Fibroblast of villous mesenchyme (primary cell): ENCODE data around the gene ZNF804B. TPM values are rescaled to one million over a fixed set of nuclear protein-coding genes. Genes with fewer than 3 reads are reported as not detected.

Source experiments
- DNase-seq: peaks from one replicate; pipeline ENCODE4 v3.0.0-alpha.2; 2010; ENCODE audit warnings: low read depth
- H3K4me3 ChIP-seq: 2 replicates; pipeline ENCODE4 v1.5.1; 2011; ENCODE audit warnings: low read depth, mild to moderate bottlenecking, low read length
- total RNA-seq: library from RNA; depleted of rRNA; stranded (reverse); fragments of >200 nt; gene quantifications from 2 replicates; pipeline ENCODE4 v1.2.3, GENCODE V29; 2012
- TF ChIP-seq, protein P1 (sequence below): IDR thresholded peaks from 2 replicates; pipeline ENCODE4 v1.5.1; 2012; ENCODE audit warnings: low read depth, mild to moderate bottlenecking, low read length; ENCODE audit not compliant: insufficient read depth

The ZNF804B gene
- total RNA-seq, 1 donor, result not detected

DNA sequence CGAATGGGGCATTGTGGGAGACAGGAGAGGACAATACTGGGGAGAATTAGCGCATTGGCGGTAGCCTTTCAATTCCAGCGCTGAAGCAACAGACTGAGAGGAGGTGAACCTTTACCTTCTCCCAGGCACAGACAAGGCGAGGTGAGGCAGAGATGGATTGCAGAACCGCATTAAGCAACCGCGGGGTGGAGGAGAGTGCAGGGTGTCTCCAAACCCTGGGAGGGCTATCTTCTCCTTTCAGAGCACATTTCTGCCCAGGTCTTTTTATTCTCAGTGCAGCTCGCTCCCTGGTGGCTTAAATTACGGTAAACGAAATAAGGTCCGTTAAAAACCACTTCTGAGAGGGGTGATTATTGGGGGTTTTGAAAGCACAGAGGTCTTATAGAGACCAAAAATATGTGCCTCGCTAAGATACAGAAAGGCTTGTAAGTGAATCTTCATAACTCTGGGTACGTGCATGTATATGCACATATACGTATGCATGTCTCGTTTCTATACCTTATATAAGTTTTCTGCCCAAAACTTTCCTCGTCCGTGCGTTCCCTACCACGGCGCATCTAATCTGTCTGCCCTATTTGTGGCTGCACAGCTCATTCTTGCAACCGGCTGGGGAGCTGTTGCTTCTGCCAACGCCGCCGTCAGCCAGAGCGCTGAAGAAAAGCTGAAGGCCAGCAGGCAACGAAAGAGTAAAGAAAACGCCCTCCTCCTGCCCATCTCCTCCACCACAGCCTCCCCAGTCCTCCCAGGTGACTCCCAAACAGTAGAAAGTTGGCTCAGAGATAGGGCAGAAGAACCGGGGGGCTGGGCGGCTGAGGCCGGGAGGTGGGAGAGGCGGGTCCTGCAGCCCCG is 895 bp upstream of the ZNF804B start:
- TF ChIP-seq, protein P1, sequence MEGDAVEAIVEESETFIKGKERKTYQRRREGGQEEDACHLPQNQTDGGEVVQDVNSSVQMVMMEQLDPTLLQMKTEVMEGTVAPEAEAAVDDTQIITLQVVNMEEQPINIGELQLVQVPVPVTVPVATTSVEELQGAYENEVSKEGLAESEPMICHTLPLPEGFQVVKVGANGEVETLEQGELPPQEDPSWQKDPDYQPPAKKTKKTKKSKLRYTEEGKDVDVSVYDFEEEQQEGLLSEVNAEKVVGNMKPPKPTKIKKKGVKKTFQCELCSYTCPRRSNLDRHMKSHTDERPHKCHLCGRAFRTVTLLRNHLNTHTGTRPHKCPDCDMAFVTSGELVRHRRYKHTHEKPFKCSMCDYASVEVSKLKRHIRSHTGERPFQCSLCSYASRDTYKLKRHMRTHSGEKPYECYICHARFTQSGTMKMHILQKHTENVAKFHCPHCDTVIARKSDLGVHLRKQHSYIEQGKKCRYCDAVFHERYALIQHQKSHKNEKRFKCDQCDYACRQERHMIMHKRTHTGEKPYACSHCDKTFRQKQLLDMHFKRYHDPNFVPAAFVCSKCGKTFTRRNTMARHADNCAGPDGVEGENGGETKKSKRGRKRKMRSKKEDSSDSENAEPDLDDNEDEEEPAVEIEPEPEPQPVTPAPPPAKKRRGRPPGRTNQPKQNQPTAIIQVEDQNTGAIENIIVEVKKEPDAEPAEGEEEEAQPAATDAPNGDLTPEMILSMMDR, result no peak
- no peak overlapping the region for H3K4me3 ChIP-seq
- DNase-seq, result no peak

DNA sequence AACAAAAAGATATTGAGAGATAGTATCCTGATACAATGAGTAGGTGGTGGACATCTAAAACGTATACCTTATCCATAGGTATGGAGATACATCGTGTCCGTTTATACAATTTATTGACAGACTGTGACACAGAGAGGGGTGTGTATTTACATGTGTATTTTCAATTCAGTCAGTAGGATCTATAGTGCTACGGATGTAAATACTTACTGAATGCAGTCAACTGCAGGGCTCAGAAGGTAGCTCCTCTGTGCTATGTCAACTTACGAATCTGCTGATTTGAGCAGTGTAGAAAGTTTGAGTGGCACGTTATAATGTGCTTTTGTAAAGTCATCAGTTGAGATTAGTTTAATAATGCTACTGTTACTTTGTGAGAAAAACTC is 626 bp downstream of the ZNF804B start:
- no peak for DNase-seq
- TF ChIP-seq, protein P1, result no peak
- no peak overlapping the region for H3K4me3 ChIP-seq

DNA sequence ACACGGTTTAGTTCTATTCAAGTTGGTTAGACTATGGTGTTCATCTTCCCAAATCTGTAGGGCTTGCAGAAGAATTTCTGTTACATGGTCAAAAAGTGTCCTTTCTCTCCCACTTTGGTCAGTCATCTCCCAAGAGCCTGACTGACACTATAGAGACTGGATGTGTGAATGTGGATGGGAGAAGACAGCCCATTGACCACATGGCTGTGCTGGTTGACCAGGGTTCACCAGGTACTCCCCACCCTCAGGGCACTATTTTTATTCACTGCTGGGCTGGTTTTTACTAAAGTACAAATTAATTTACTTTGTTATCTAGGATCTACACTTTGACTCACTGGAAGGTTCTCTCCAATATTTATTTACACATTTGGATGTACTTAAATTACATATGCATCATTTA is 2.3 kb downstream of the ZNF804B start:
- H3K4me3 ChIP-seq, result no peak overlapping the region
- TF ChIP-seq, protein P1, result no peak
- no peak for DNase-seq

DNA sequence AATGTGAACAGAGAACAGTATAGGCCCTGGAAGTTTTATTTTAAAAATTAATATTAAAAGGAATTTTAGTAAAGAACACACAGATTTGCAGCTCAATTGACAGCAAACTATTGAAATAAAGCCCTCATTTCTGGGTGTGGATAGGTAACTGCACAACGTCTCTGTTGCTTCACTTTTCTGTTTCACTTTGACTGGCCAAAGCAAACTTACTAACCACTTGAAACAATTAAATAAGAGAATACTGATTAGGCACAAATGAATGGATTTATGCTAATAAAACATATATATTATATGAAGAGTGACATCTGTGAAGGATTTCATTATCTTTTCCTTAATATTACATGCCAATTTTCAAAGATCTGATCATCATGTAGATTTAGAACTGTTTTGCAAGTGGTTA is 11.9 kb downstream of the ZNF804B start:
- H3K4me3 ChIP-seq, result no peak overlapping the region
- TF ChIP-seq, protein P1, result no peak
- no peak for DNase-seq

DNA sequence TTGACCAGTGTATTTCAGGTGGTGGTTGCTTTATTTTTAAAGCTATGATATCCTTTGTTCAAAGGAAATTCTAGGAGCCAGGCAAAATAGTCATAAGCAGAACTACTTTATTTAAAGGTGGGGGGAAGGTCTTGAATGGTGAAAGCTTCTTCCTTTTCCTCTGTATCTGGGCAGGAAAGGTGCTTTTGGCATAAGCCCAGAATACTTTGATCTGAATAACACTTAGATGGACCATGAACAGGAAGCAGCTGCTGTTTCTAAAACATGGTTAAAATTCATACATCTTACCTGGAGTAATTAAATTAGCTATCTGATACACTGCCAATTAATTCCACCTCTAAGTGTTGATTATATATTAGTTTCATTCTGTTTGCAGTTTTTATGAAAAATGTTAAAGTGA is 13.3 kb downstream of the ZNF804B start:
- no peak overlapping the region for H3K4me3 ChIP-seq
- DNase-seq, result no peak
- TF ChIP-seq, protein P1, result no peak

DNA sequence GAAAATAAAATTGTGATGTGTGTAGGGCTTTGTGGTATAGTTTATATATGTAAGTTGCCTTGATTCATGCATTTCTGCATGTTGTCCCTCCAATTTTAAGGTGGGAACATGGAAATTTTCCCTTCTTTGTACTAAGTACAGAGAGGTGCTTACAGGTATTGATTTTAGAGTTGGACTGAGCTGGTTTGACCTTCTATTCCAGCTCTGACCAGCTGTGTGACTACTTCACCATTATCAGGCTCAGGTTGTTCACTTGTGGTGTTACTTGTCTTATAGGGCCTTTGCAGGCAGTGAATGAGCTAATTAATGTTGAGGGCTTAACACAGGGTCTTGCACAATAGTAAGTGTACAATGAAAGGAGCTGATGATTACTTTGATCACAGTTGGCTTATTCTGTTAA is 16.3 kb downstream of the ZNF804B start:
- no peak overlapping the region for H3K4me3 ChIP-seq
- TF ChIP-seq, protein P1, result no peak
- no peak for DNase-seq

DNA sequence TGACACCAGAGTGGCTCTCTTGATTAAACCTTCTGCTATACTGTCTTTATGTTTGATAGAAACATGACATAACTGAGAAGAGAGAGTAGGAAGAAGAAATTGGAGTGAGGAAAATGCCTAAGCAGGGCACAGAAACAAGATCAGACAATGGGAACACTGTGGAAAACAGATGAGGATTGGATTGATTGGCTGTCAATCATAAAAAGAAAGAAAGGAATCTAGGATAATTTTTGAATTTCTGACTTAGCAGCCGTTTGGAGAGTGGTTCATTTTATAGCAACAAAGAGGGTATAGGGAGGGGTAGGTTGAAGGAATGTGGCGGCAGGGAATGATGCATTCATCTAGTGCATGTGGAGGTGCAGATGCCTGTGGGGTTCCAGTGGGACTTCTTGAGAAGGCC is 28.3 kb downstream of the ZNF804B start:
- TF ChIP-seq, protein P1, result no peak
- no peak overlapping the region for H3K4me3 ChIP-seq
- DNase-seq, result no peak
